ENCODE data around the gene E2F4.

E2F4 gene

DNA sequence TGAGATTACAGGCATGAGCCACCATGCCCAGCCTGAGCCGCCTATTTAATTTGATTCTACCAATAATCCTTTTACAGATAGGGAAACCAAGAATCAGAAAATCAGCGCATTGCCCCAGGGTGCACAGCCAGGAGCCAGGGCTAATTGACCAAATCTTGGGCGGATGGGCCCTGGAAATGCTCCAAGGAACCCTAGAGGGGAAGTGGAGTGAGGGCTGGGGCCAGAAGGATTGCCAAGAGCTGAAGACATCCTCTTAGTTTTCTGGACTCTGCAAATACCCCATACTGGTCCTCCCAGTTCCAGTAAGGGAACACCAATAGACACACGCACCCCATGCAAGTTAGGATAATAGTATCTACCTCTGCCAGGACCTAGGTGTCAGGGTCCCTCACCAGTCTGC lies 51.5 kb downstream of the E2F4 start (continued):
- TF ChIP-seq ESRRG (CRISPR knock-in tag; IDR thresholded peaks at IDR 0.05) (no peak), GLIS3 (CRISPR knock-in tag; IDR thresholded peaks at IDR 0.05) (no peak), BACH2 (CRISPR knock-in tag; IDR thresholded peaks at IDR 0.05; ENCODE audit: borderline replicate concordance) (no peak)

DNA sequence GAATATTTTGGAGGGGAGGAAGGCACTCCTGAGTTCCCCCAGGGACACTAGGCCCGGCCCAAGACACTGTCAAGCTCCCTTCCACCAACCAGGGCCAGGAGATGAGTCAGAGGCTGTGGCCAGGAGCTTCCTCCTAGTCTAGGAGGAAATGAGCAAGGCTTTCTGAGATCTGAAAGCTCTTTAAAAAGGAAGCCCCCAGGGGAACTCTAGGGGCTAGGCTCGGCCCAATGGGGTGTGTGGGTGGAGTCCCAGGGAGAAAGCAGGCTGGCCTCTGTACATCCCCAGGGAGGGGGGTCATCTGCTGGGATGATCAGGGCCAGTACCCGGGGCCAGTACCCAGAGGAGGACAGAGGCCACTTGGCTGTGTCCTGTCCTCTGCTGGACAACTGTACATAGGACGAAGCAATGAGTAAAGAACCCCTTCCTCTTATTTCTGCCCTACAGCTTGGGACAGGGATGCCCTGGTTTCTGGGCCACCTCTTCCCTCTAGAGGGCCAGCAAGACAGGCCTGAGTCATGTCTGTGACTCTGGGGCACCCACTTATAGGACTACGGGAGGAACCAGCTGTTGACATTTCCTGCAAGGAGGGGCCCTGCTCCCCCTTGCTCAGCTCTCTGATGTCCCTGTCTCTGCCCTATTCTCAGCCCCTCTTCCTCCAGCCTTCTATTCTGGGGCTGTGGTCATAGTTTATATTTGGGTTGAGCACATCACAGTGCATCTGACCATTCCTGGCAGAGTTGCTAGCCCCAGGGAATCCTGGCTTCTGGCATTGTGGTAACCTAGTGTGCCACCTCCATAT lies 52.6 kb downstream of the E2F4 start:
- TF ChIP-seq RARB (CRISPR knock-in tag; IDR thresholded peaks at IDR 0.05) (no peak), TOX (CRISPR knock-in tag; IDR thresholded peaks at IDR 0.05; ENCODE audit: borderline replicate concordance) (no peak), GLIS3 (CRISPR knock-in tag; IDR thresholded peaks at IDR 0.05) (no peak), ZFP3 (CRISPR knock-in tag; IDR thresholded peaks at IDR 0.05) (no peak), ZNF70 (CRISPR knock-in tag; IDR thresholded peaks at IDR 0.05) (no peak), PPARA (CRISPR knock-in tag; IDR thresholded peaks at IDR 0.05; ENCODE audit: borderline replicate concordance) (no peak), ZNF8 (CRISPR knock-in tag; IDR thresholded peaks at IDR 0.05) (no peak), ZFP30 (CRISPR knock-in tag; IDR thresholded peaks at IDR 0.05) (no peak), ARNTL (CRISPR knock-in tag; IDR thresholded peaks at IDR 0.05; ENCODE audit: borderline replicate concordance, low read depth) (no peak), BACH2 (CRISPR knock-in tag; IDR thresholded peaks at IDR 0.05; ENCODE audit: borderline replicate concordance) (no peak), ISL1 (CRISPR knock-in tag; IDR thresholded peaks at IDR 0.05) (no peak), ZNF565 (CRISPR knock-in tag; conservative IDR thresholded peaks at IDR 0.05; ENCODE audit: low read depth) (no peak), CSDC2 (CRISPR knock-in tag; IDR thresholded peaks at IDR 0.05) (no peak), OSR1 (CRISPR knock-in tag; IDR thresholded peaks at IDR 0.05) (no peak), SNAI2 (CRISPR knock-in tag; IDR thresholded peaks at IDR 0.05) (no peak), TCF4 (CRISPR knock-in tag; IDR thresholded peaks at IDR 0.05; ENCODE audit: borderline replicate concordance) (no peak)
- TF ChIP-seq, protein P1, sequence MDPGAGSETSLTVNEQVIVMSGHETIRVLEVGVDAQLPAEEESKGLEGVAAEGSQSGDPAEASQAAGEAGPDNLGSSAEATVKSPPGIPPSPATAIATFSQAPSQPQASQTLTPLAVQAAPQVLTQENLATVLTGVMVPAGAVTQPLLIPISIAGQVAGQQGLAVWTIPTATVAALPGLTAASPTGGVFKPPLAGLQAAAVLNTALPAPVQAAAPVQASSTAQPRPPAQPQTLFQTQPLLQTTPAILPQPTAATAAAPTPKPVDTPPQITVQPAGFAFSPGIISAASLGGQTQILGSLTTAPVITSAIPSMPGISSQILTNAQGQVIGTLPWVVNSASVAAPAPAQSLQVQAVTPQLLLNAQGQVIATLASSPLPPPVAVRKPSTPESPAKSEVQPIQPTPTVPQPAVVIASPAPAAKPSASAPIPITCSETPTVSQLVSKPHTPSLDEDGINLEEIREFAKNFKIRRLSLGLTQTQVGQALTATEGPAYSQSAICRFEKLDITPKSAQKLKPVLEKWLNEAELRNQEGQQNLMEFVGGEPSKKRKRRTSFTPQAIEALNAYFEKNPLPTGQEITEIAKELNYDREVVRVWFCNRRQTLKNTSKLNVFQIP (CRISPR knock-in tag; IDR thresholded peaks at IDR 0.05; ENCODE audit: borderline replicate concordance, low read depth) = no peak
- TF ChIP-seq, protein P2, sequence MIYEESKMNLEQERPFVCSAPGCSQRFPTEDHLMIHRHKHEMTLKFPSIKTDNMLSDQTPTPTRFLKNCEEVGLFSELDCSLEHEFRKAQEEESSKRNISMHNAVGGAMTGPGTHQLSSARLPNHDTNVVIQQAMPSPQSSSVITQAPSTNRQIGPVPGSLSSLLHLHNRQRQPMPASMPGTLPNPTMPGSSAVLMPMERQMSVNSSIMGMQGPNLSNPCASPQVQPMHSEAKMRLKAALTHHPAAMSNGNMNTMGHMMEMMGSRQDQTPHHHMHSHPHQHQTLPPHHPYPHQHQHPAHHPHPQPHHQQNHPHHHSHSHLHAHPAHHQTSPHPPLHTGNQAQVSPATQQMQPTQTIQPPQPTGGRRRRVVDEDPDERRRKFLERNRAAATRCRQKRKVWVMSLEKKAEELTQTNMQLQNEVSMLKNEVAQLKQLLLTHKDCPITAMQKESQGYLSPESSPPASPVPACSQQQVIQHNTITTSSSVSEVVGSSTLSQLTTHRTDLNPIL (CRISPR knock-in tag; IDR thresholded peaks at IDR 0.05; ENCODE audit: low read depth) = no peak
- TF ChIP-seq, protein P3, sequence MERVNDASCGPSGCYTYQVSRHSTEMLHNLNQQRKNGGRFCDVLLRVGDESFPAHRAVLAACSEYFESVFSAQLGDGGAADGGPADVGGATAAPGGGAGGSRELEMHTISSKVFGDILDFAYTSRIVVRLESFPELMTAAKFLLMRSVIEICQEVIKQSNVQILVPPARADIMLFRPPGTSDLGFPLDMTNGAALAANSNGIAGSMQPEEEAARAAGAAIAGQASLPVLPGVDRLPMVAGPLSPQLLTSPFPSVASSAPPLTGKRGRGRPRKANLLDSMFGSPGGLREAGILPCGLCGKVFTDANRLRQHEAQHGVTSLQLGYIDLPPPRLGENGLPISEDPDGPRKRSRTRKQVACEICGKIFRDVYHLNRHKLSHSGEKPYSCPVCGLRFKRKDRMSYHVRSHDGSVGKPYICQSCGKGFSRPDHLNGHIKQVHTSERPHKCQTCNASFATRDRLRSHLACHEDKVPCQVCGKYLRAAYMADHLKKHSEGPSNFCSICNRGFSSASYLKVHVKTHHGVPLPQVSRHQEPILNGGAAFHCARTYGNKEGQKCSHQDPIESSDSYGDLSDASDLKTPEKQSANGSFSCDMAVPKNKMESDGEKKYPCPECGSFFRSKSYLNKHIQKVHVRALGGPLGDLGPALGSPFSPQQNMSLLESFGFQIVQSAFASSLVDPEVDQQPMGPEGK (CRISPR knock-in tag; IDR thresholded peaks at IDR 0.05; ENCODE audit: borderline replicate concordance) = no peak
- peak; percentile 19 for ATAC-seq

DNA sequence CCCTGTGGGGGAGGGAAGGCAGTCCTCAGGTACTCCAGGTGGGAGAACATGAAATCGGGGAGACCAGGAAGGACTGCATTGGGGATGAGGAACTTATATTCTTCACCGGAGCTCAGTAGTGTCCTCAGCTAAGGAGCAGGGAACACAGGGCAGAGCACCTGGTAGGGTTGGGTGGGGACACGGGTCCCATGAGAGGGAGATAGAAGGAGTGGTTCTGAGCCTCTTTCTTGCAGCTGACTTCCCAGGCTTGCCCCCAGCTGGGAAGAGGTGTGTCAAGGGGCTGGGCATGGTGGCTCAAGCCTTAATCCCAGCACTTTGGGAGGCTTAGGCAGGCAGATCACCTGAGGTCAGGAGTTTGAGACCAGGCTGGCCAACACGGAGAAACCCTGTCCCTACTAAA lies 53.2 kb downstream of the E2F4 start:
- TF ChIP-seq CSDC2 (CRISPR knock-in tag; IDR thresholded peaks at IDR 0.05) = no peak
- no peak for TF ChIP-seq PPARA (CRISPR knock-in tag; IDR thresholded peaks at IDR 0.05; ENCODE audit: borderline replicate concordance)
- TF ChIP-seq, protein P1 (CRISPR knock-in tag; IDR thresholded peaks at IDR 0.05; ENCODE audit: borderline replicate concordance, low read depth) = no peak
- TF ChIP-seq, protein P2 (CRISPR knock-in tag; IDR thresholded peaks at IDR 0.05; ENCODE audit: low read depth) = no peak
- TF ChIP-seq ISL1 (CRISPR knock-in tag; IDR thresholded peaks at IDR 0.05) = no peak
- no peak for ATAC-seq

DNA sequence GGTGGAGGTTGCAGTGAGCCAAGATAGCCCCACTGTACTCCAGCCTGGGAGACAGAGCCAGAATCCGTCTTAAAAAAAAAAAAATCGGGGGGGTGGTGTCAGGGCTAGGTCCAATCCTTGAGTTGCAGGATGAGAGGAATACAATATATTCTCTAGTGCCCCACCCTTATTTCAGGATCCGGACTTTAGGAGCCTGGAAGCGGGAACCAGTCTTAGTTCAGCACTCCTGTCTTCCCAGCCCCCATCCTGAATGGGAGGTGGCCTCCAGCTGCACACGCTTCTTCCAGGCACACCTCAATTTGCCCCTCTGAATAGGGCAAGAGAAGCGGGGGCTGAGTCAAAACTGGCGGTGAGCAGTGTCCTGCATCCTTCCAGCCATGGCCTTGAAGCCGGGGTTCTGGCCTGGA lies 53.7 kb downstream of the E2F4 start:
- no peak for ATAC-seq
- TF ChIP-seq GLIS3 (CRISPR knock-in tag; IDR thresholded peaks at IDR 0.05) = no peak
- TF ChIP-seq OSR1 (CRISPR knock-in tag; IDR thresholded peaks at IDR 0.05) = no peak
- TF ChIP-seq BACH2 (CRISPR knock-in tag; IDR thresholded peaks at IDR 0.05; ENCODE audit: borderline replicate concordance) = no peak
- no peak for TF ChIP-seq ZNF8 (CRISPR knock-in tag; IDR thresholded peaks at IDR 0.05)

Measured in SK-N-SH treated with all-trans-retinoic acid at 6 μM for 48 hours (cell line).